Left lung (tissue), 10 donors: ENCODE results near the gene AGXT. TPM values are rescaled to one million over a fixed set of nuclear protein-coding genes. Genes with fewer than 3 reads are reported as not detected.

Experiments
- ATAC-seq: fragments of 200-7000 bp; cut with Tn5 transposase; one replicate; pipeline ENCODE4 v1.9.1; 2020; ENCODE audit warnings: moderate library complexity
- DNase-seq, 4 donors: peaks; one replicate each; pipeline ENCODE4 v3.0.0-alpha.2; 2013 to 2020
- H3K27ac ChIP-seq, 2 donors: fragments of 200-600 bp; sonication (generic) in 1 of 2; one replicate each; pipeline versions ENCODE4 v1.5.0 to v1.8.0; 2020 to 2021
- H3K27me3 ChIP-seq, 2 donors: fragments of 200-600 bp; sonication (generic) in 1 of 2; one replicate each; pipeline versions ENCODE4 v1.5.0 to v1.8.0; 2020 to 2021
- H3K36me3 ChIP-seq, 2 donors: fragments of 200-600 bp; sonication (generic) in 1 of 2; one replicate each; pipeline versions ENCODE4 v1.5.0 to v1.8.0; 2020 to 2021
- H3K4me1 ChIP-seq, 2 donors: fragments of 200-600 bp; one replicate each; pipeline ENCODE4 v1.8.0; 2021
- H3K4me3 ChIP-seq, 2 donors: fragments of 200-600 bp; sonication (generic) in 1 of 2; one replicate each; pipeline versions ENCODE4 v1.5.0 to v1.8.0; 2020 to 2021; ENCODE audit warnings: mild to moderate bottlenecking in 1 of 2
- H3K9me3 ChIP-seq, 2 donors: fragments of 200-600 bp; sonication (generic) in 1 of 2; one replicate each; pipeline versions ENCODE4 v1.5.0 to v1.8.0; 2020 to 2021
- intact Hi-C, 2 donors: fragments of 100-400 bp; cut with DNase I; formaldehyde crosslinking; loops; one replicate each; pipeline versions ENCODE4 v1.11.2 to v1.14.2; 2022
- polyA plus RNA-seq, 6 donors: library from polyadenylated mRNA; unstranded; fragments of 120-200 nt; gene quantifications; one replicate each; pipeline ENCODE4 v1.2.1, GENCODE V29; 2013; ENCODE audit not compliant: insufficient read length in 6 of 6
- total RNA-seq, 2 donors: library from RNA; stranded (reverse); fragmentation: NEBNext Ultra II Directional; extraction: Animal tissue kit (Norgen Biotek cat#: 25700); gene quantifications; one replicate each; pipeline ENCODE4 v1.2.1, GENCODE V29; 2021
- TF ChIP-seq, protein P1 (sequence below), 2 donors: fragments of 200-600 bp; sonication (generic) in 1 of 2; IDR thresholded peaks; one replicate each; pipeline versions ENCODE4 v1.5.0 to v1.8.0; 2021; ENCODE audit warnings: antibody characterized with exemption in 2 of 2
- donor health status: DM: no; HTN: yes; CAD: no.
- donor health status: DM: no; HTN: no; CAD: no.

The AGXT gene
- total and polyA plus RNA-seq, 8 donors = 0.11 to 0.17 (median 0.12) TPM; not detected in 4

DNA sequence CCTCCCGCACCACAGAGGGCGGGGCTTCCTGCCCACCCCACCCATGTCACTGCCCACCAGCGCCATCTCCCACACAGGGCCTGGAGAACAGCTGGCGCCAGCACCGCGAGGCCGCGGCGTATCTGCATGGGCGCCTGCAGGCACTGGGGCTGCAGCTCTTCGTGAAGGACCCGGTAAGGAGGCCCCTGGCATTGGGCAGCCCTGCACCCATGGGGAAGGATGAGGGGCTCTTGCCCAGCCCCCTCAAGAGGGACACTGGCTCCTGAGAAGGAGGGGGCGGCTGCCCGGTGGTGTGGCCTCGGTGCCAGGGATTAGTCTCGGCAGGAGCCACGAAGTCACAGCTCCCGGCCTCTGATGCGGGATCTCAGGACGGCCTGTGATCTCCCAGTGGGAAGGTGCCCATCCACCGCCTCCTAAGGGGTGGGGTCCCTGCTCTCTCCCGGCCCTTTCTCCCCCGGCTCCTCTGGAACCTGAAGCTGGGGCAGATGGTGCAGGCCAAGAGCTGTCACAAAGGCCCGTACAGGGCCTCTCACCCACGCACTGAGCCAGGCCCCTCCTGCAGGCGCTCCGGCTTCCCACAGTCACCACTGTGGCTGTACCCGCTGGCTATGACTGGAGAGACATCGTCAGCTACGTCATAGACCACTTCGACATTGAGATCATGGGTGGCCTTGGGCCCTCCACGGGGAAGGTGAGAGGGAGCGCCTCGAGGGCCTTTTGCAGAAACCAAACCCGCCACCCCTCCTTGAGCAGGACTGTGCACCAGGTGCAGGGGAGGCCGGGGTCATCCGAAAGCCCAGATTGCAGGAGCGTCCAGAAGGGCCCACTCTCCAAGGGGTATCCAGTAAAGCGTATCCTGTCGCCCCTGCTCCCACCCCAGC, 9.1 kb downstream of the AGXT start:
- H3K27me3 ChIP-seq = no peaks in the 10 kb centered on the region
- H3K36me3 ChIP-seq = no peaks in the 10 kb centered on the region
- no peaks in the 10 kb centered on the region for H3K9me3 ChIP-seq
- intact Hi-C loops = no loop called here
- H3K4me1 ChIP-seq = no peaks in the 10 kb centered on the region
- no peak overlapping the region for H3K4me3 ChIP-seq
- TF ChIP-seq, protein P1, sequence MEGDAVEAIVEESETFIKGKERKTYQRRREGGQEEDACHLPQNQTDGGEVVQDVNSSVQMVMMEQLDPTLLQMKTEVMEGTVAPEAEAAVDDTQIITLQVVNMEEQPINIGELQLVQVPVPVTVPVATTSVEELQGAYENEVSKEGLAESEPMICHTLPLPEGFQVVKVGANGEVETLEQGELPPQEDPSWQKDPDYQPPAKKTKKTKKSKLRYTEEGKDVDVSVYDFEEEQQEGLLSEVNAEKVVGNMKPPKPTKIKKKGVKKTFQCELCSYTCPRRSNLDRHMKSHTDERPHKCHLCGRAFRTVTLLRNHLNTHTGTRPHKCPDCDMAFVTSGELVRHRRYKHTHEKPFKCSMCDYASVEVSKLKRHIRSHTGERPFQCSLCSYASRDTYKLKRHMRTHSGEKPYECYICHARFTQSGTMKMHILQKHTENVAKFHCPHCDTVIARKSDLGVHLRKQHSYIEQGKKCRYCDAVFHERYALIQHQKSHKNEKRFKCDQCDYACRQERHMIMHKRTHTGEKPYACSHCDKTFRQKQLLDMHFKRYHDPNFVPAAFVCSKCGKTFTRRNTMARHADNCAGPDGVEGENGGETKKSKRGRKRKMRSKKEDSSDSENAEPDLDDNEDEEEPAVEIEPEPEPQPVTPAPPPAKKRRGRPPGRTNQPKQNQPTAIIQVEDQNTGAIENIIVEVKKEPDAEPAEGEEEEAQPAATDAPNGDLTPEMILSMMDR (IDR thresholded peaks at IDR 0.05) = no peak
- DNase-seq (peak in 2 of 4 donors; percentile 17 to 70), ATAC-seq (no peak)
- no peak overlapping the region for H3K27ac ChIP-seq

DNA sequence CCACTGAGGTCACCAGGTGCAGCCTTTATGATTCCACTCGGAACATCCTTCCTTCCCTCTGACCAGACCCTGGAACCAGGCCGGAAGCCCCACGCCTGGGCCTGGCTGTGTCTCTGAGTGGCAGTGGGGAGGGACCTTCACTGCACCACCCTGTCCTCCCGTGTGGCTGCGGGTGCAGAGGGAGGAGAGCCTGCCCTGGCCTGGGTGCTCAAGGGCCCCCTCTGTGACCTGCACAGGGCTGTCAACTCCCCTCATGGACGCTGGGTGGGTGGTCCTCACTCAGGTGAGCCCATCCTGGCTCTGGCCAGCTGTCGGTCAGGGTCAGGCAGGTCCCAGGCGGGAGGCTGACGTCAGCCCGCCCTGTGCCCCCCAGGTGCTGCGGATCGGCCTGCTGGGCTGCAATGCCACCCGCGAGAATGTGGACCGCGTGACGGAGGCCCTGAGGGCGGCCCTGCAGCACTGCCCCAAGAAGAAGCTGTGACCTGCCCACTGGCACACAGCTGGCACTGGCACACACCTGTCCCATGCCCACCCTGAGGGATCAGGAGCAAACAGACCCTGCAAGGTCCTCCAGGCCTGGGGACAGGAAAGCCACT, 9.8 kb downstream of the AGXT start:
- intact Hi-C loops = no loop called here
- Histone ChIP-seq H3K36me3 (no peaks in the 10 kb centered on the region), H3K9me3 (no peaks in the 10 kb centered on the region), H3K4me3 (no peak overlapping the region), H3K4me1 (no peaks in the 10 kb centered on the region), H3K27ac (no peak overlapping the region), H3K27me3 (no peaks in the 10 kb centered on the region)
- TF ChIP-seq, protein P1 (IDR thresholded peaks at IDR 0.05) = no peak
- ATAC-seq (no peak), DNase-seq (peak in 2 of 4 donors; percentile 25 to 65)

- ATAC-seq = no peak
- intact Hi-C loops = no loop called here
- Histone ChIP-seq H3K36me3 (no peaks in the 10 kb centered on the region), H3K4me1 (no peaks in the 10 kb centered on the region), H3K9me3 (no peaks in the 10 kb centered on the region), H3K27me3 (no peaks in the 10 kb centered on the region), H3K27ac (no peak overlapping the region), H3K4me3 (no peak overlapping the region)
- TF ChIP-seq, protein P1 (IDR thresholded peaks at IDR 0.05) = no peak
- peak in 1 of 4 donors; percentile 17 for DNase-seq
These were observed 10.5 kb downstream of the AGXT start for GRCh38 chr2:240879105-240879504.

- TF ChIP-seq, protein P1 (IDR thresholded peaks at IDR 0.05) = no peak
- H3K4me1 ChIP-seq = no peaks in the 10 kb centered on the region
- H3K4me3 ChIP-seq = no peak overlapping the region
- no peaks in the 10 kb centered on the region for H3K9me3 ChIP-seq
- H3K36me3 ChIP-seq = no peaks in the 10 kb centered on the region
- ATAC-seq (no peak), DNase-seq (no peak)
- no peak overlapping the region for H3K27ac ChIP-seq
- no peaks in the 10 kb centered on the region for H3K27me3 ChIP-seq
- intact Hi-C loops = no loop called here
These were observed 13.3 kb downstream of the AGXT start for GRCh38 chr2:240881913-240882312.

GRCh38 chr2:240884221-240884620, 15.6 kb downstream of the AGXT start:
- Histone ChIP-seq H3K27me3 (no peaks in the 10 kb centered on the region), H3K27ac (no peak overlapping the region), H3K9me3 (no peaks in the 10 kb centered on the region), H3K4me1 (no peaks in the 10 kb centered on the region), H3K4me3 (no peak overlapping the region), H3K36me3 (no peaks in the 10 kb centered on the region)
- intact Hi-C loops = no loop called here
- DNase-seq (no peak), ATAC-seq (no peak)
- TF ChIP-seq, protein P1 (IDR thresholded peaks at IDR 0.05) = no peak
